HFF-Myc (cell line): ENCODE data around the gene CELSR3.

Experiments
- DNase-seq: peaks from one replicate; pipeline ENCODE4 v3.0.0-alpha.2; 2011; ENCODE audit warnings: low read depth; ENCODE audit errors: extremely low read depth
- H3K4me3 ChIP-seq: replicated peaks from 2 replicates; pipeline ENCODE4 v1.5.1; 2011; ENCODE audit warnings: low read depth, mild to moderate bottlenecking, control low read depth, low read length
- CTCF ChIP-seq: IDR thresholded peaks from 2 replicates; pipeline ENCODE4 v1.5.1; 2012; ENCODE audit warnings: mild to moderate bottlenecking, low read depth, low read length, control low read depth; ENCODE audit errors: missing control alignments

Gene CELSR3

GRCh38 chr3:48662753-48663488 lies at the start of gene CELSR3:
CELSR3 (minus strand) TSS chr3:48662886; CDS start chr3:48662634, 252 bp downstream.
- no peak for TF ChIP-seq CTCF
- peak; percentile 51 for DNase-seq
- peak within 1 kb of the TSS; percentile 38 for H3K4me3 ChIP-seq

- no peak for DNase-seq
- TF ChIP-seq CTCF, result no peak
- no peak overlapping the region for H3K4me3 ChIP-seq
These were observed 49.0 kb upstream of the CELSR3 start for GRCh38 chr3:48711727-48712126.

- H3K4me3 ChIP-seq, result no peak overlapping the region
- TF ChIP-seq CTCF, result no peak
- DNase-seq, result no peak
These were observed 46.4 kb upstream of the CELSR3 start for GRCh38 chr3:48709051-48709461.

- no peak overlapping the region for H3K4me3 ChIP-seq
- no peak for TF ChIP-seq CTCF
- DNase-seq, result no peak
These were observed 45.8 kb upstream of the CELSR3 start for GRCh38 chr3:48708481-48708889.

GRCh38 chr3:48707157-48707556 lies 44.5 kb upstream of the CELSR3 start:
- DNase-seq, result no peak
- TF ChIP-seq CTCF, result no peak
- no peak overlapping the region for H3K4me3 ChIP-seq

- no peak overlapping the region for H3K4me3 ChIP-seq
- no peak for TF ChIP-seq CTCF
- no peak for DNase-seq
These were observed 39.7 kb upstream of the CELSR3 start for GRCh38 chr3:48702320-48702920.
